ENCODE measurements around the gene ZMYM1. TPM values are rescaled to one million over a fixed set of nuclear protein-coding genes. Genes with fewer than 3 reads are reported as not detected.

ZMYM1 gene
- 36.0 TPM for total RNA-seq

GRCh38 chr1:35079003-35079930 lies at the start of gene ZMYM1:
Gene ZMYM1 (plus strand): TSS chr1:35079385. CDS start chr1:35093988, 14,603 bp downstream.

Other genes starting within 250 kb of the ZMYM1 start
- 15.0 TPM for gene SMIM12, start 219.6 kb upstream of the ZMYM1 start, total RNA-seq
- 5.0 TPM for gene DLGAP3, start 149.7 kb upstream of the ZMYM1 start, total RNA-seq
- gene TMEM35B, start 94.0 kb upstream of the ZMYM1 start, total RNA-seq: 2.5 TPM
- 48.8 TPM for gene ZMYM6, start 47.4 kb upstream of the ZMYM1 start, total RNA-seq
- gene SFPQ, start 113.8 kb downstream of the ZMYM1 start, total RNA-seq: 790 TPM
- 95.5 TPM for gene ZMYM4, start 189.3 kb downstream of the ZMYM1 start, total RNA-seq